ENCODE data around the gene STRN4.
"Not testable (repeated sequence)": the region's sequence is repeated elsewhere in the genome, so short reads cannot be mapped to it uniquely, and the experiment has no call there.

Gene STRN4

GRCh38 chr19:46746281-46747057 is at the start of gene STRN4:
TSS of gene STRN4 (minus strand) at chr19:46746450. CDS start at chr19:46746430, 20 bp downstream.
- DNase-seq, result peak; percentile 39

- DNase-seq, result no peak
These were observed 45.7 kb upstream of the STRN4 start for GRCh38 chr19:46791944-46792343.

- no peak for DNase-seq
These were observed 43.1 kb upstream of the STRN4 start for GRCh38 chr19:46789371-46789770.

- DNase-seq, result no peak
These were observed 42.7 kb upstream of the STRN4 start for GRCh38 chr19:46788968-46789338.

- peak; percentile 99 for DNase-seq
These were observed 42.2 kb upstream of the STRN4 start, which contains the start of gene SLC1A5 for GRCh38 chr19:46788262-46788967. TSS of gene SLC1A5 (minus strand) at chr19:46788594. CDS start at chr19:46787965, 629 bp downstream.

GRCh38 chr19:46787331-46788261 is 41.3 kb upstream of the STRN4 start:
- peak; percentile 37 for DNase-seq

GRCh38 chr19:46787040-46787330 is 40.7 kb upstream of the STRN4 start:
- no peak for DNase-seq

- DNase-seq, result peak; percentile 89
These were observed 40.2 kb upstream of the STRN4 start for GRCh38 chr19:46786236-46787039.

GRCh38 chr19:46785980-46786235 is 39.7 kb upstream of the STRN4 start:
- no peak for DNase-seq

- DNase-seq, result no peak
These were observed 39.1 kb upstream of the STRN4 start for GRCh38 chr19:46785054-46785979.

GRCh38 chr19:46784262-46785053 is 38.2 kb upstream of the STRN4 start:
- peak; percentile 82 for DNase-seq

GRCh38 chr19:46783670-46784069 is 37.4 kb upstream of the STRN4 start:
- DNase-seq, result no peak

GRCh38 chr19:46782355-46783019 is 36.2 kb upstream of the STRN4 start:
- DNase-seq, result no peak

- not testable (repeated sequence) for DNase-seq
These were observed 31.9 kb upstream of the STRN4 start for GRCh38 chr19:46777956-46778645.

GRCh38 chr19:46776927-46777911 is 31.0 kb upstream of the STRN4 start:
- DNase-seq, result peak; percentile 24

- no peak for DNase-seq
These were observed 29.5 kb upstream of the STRN4 start for GRCh38 chr19:46775642-46776258.

- DNase-seq, result no peak
These were observed 26.8 kb upstream of the STRN4 start for GRCh38 chr19:46773018-46773399.

All from stimulated activated CD4-positive, alpha-beta T cell treated with anti-CD3 and anti-CD28 coated beads, Interleukin-1b, Interleukin-23, amount 100 ng/mL, for 48 hours (primary cell).